ENCODE measurements around the gene RNF31.

- TF ChIP-seq CTCF (conservative IDR thresholded peaks at IDR 0.05; ENCODE audit: low read length) (no peak), EZH2phosphoT487 (IDR thresholded peaks at IDR 0.05; ENCODE audit: borderline replicate concordance) (no peak)
Measured at GRCh38 chr14:24192933-24193332, 45.6 kb downstream of the RNF31 start.

All from Loucy (cell line).